ENCODE measurements around the gene GRB10.

Gene GRB10

GRCh38 chr7:50655490-50655889, 127.2 kb downstream of the GRB10 start:
- no peak for DNase-seq
- no peaks in the 10 kb centered on the region for H3K27me3 Mint-ChIP-seq (ENCODE audit: low read depth, poor library complexity)
- H3K36me3 Mint-ChIP-seq (ENCODE audit: low read depth): peaks cover 14% of the 10 kb centered on the region
- no peaks in the 10 kb centered on the region for H3K9me3 Mint-ChIP-seq
- H3K4me1 Mint-ChIP-seq: peaks cover 22% of the 10 kb centered on the region
- peak overlapping the region; percentile 64 for H3K27ac Mint-ChIP-seq
- TF ChIP-seq CTCF (IDR thresholded peaks at IDR 0.05): no peak
- no peak overlapping the region for H3K4me3 Mint-ChIP-seq

DNA sequence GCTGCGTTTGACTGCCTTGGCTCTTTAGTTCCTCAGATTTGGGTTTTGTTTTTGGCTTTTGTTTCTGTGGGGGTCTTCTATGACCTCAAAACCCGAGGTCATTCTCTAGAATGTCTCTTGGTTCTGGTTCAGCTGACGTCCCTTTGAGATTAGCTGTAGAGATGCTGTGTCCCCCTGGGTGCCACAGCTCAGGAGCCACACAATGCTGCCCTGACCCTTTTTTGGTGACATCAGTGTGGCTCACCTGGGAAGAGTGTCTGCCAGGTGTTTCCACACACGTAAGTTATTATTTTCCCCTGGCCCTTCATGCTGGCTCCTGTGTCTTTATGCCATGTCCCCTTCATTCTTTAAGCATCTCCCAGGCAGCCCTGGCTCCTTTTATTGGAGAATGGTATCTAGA, 127.7 kb downstream of the GRB10 start:
- H3K36me3 Mint-ChIP-seq (ENCODE audit: low read depth): peaks cover 14% of the 10 kb centered on the region

DNA sequence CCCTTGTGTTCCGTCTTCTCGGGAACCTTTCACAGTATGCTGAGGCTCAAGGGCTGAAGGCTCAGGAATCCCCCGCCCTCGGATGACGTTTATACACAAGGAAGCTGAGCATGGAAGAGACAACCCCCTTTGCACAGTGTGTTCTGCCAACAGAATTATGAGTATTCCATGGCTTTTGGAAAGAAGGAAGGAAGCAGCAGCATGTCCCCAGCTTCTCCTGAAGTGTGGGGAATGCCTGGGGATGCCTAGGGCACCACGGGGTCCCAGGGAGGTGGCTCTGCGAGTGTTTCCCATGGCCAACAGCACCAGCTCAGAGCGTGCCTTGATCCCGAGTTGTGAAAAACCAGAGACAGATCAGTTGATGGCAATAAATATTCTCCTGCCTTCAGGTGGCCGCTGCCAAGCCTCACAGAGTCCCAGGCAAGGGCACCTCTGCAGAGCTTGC, 128.7 kb downstream of the GRB10 start:
- Mint-ChIP-seq H3K36me3 (ENCODE audit: low read depth) (peaks cover 17% of the 10 kb centered on the region), H3K27ac (peak overlapping the region; percentile 57), H3K4me3 (no peak overlapping the region), H3K27me3 (ENCODE audit: low read depth, poor library complexity) (peaks cover 2% of the 10 kb centered on the region), H3K4me1 (peaks cover 22% of the 10 kb centered on the region), H3K9me3 (no peaks in the 10 kb centered on the region)
- no peak for DNase-seq
- no peak for TF ChIP-seq CTCF (IDR thresholded peaks at IDR 0.05)

More for the DNA sequence above, 127.7 kb downstream of the GRB10 start:
- no peak for TF ChIP-seq CTCF (IDR thresholded peaks at IDR 0.05)
- Mint-ChIP-seq H3K27me3 (ENCODE audit: low read depth, poor library complexity) (peaks cover 2% of the 10 kb centered on the region), H3K4me1 (peaks cover 22% of the 10 kb centered on the region), H3K4me3 (no peak overlapping the region), H3K27ac (no peak overlapping the region), H3K9me3 (no peaks in the 10 kb centered on the region)
- DNase-seq: no peak

GRCh38 chr7:50653126-50653864, 129.4 kb downstream of the GRB10 start:
- peaks cover 22% of the 10 kb centered on the region for H3K4me1 Mint-ChIP-seq
- DNase-seq: no peak

DNA sequence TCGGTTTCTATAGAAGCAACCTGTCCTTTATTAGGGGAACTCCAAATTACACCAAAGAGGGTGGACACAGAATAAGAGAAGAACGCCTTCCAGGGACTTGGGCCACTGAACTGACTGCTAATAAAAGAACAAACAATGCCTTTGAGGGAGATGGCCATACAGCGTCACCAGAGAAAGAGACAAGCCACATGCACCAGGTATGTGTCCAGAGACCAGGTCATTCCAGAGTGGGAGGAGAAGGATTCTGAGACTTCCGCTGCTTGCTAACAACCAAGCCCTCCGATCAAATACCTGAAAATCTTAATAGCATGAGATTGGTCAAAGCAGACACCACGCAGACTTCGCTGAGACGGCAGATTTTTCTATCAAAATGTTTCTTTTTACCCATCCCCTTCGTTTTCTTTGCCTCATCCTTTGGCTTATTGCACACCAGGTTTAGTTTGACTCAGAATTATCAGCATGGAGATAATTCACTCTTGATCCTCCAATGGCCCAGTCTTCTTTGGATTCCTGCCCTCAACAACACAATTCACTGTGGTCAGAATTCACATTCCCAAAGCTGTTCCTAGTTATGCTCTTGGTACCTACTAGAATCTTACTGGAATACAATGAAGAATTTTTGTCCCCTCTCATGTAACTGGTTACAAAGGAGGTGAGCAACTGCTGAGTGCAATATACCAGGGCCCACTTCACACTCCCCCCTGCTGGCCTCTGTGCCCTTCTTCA, 130.1 kb downstream of the GRB10 start:
- no peak for TF ChIP-seq CTCF (IDR thresholded peaks at IDR 0.05)
- Mint-ChIP-seq H3K27ac (no peak overlapping the region), H3K4me1 (peaks cover 22% of the 10 kb centered on the region), H3K9me3 (no peaks in the 10 kb centered on the region), H3K36me3 (ENCODE audit: low read depth) (peaks cover 25% of the 10 kb centered on the region), H3K4me3 (no peak overlapping the region), H3K27me3 (ENCODE audit: low read depth, poor library complexity) (peaks cover 2% of the 10 kb centered on the region)
- no peak for DNase-seq

More at GRCh38 chr7:50653126-50653864, 129.4 kb downstream of the GRB10 start:
- TF ChIP-seq CTCF (IDR thresholded peaks at IDR 0.05): no peak
- Mint-ChIP-seq H3K4me3 (no peak overlapping the region), H3K27me3 (ENCODE audit: low read depth, poor library complexity) (peaks cover 2% of the 10 kb centered on the region), H3K27ac (no peak overlapping the region), H3K36me3 (ENCODE audit: low read depth) (peaks cover 19% of the 10 kb centered on the region), H3K9me3 (no peaks in the 10 kb centered on the region)

Measured in nephron progenitor cell (in vitro differentiated cells).